Activated T-helper 2 cell treated with anti-CD3 and anti-CD28 coated beads, Interferon-gamma antibody, Interleukin-2, Interleukin-4, amounts not matched to agents 10 μg/mL and 5 μg/mL and 100 μg/mL, durations not matched to agents 14 hours and 24 hours and 36 hours (primary cell): Measurements from ENCODE around the gene CCDC102A. TPM values are rescaled to one million over a fixed set of nuclear protein-coding genes. Genes with fewer than 3 reads are reported as not detected.
"Not testable (repeated sequence)": the region's sequence is repeated elsewhere in the genome, so short reads cannot be mapped to it uniquely, and the experiment has no call there.

Experiments used
- DNase-seq: peaks from one replicate; pipeline ENCODE4 v3.0.0; 2021; ENCODE audit warnings: low spot score
- H3K27ac Mint-ChIP-seq: one replicate; pipeline ENCODE4 v1.8.0; 2021; ENCODE audit warnings: mixed read lengths
- H3K27me3 Mint-ChIP-seq: one replicate; pipeline ENCODE4 v1.8.0; 2021; ENCODE audit warnings: low read depth, mixed read lengths
- H3K36me3 Mint-ChIP-seq: one replicate; pipeline ENCODE4 v1.8.0; 2021; ENCODE audit warnings: low read depth, mixed read lengths
- H3K4me1 Mint-ChIP-seq: one replicate; pipeline ENCODE4 v1.8.0; 2021; ENCODE audit warnings: low read depth, mixed read lengths
- H3K4me3 Mint-ChIP-seq: one replicate; pipeline ENCODE4 v1.8.0; 2021; ENCODE audit warnings: low read depth, mild to moderate bottlenecking, moderate library complexity, mixed read lengths
- H3K9me3 Mint-ChIP-seq: one replicate; pipeline ENCODE4 v1.8.0; 2021; ENCODE audit warnings: mixed read lengths
- intact Hi-C: fragments of 100-400 bp; cut with micrococcal nuclease; formaldehyde crosslinking; loops from one replicate; pipeline ENCODE4 v1.15.1; 2023
- total RNA-seq: library from RNA; stranded (reverse); gene quantifications from 2 replicates; pipeline ENCODE4 v1.2.3, GENCODE V29; 2022

The CCDC102A gene
- total RNA-seq, 1 donor from 2014 or later = 6.8 TPM

- no peaks in the 10 kb centered on the region for H3K4me1 Mint-ChIP-seq
- H3K4me3 Mint-ChIP-seq = no peak overlapping the region
- peaks cover 23% of the 10 kb centered on the region for H3K9me3 Mint-ChIP-seq
- H3K36me3 Mint-ChIP-seq = peaks cover 5% of the 10 kb centered on the region
- peaks cover 11% of the 10 kb centered on the region for H3K27me3 Mint-ChIP-seq
- intact Hi-C loops = no loop called here
- no peak overlapping the region for H3K27ac Mint-ChIP-seq
- no peak for DNase-seq
These were observed 26.5 kb upstream of the CCDC102A start for GRCh38 chr16:57562669-57563486.

- Mint-ChIP-seq H3K9me3 (peaks cover 27% of the 10 kb centered on the region), H3K27me3 (peaks cover 15% of the 10 kb centered on the region), H3K36me3 (peaks cover 5% of the 10 kb centered on the region), H3K4me1 (peaks cover 6% of the 10 kb centered on the region), H3K27ac (no peak overlapping the region), H3K4me3 (no peak overlapping the region)
- intact Hi-C loops = no loop called here
- DNase-seq = no peak
These were observed 25.7 kb upstream of the CCDC102A start for GRCh38 chr16:57562066-57562465.

- intact Hi-C loops = no loop called here
- Mint-ChIP-seq H3K4me3 (no peak overlapping the region), H3K9me3 (peaks cover 38% of the 10 kb centered on the region), H3K27ac (no peak overlapping the region), H3K36me3 (peaks cover 5% of the 10 kb centered on the region), H3K27me3 (peaks cover 17% of the 10 kb centered on the region), H3K4me1 (peaks cover 7% of the 10 kb centered on the region)
- DNase-seq = no peak
These were observed 22.9 kb upstream of the CCDC102A start for GRCh38 chr16:57559072-57559790.

GRCh38 chr16:57556941-57557541, 20.7 kb upstream of the CCDC102A start:
- peaks cover 36% of the 10 kb centered on the region for H3K9me3 Mint-ChIP-seq
- H3K27me3 Mint-ChIP-seq = peaks cover 20% of the 10 kb centered on the region
- peaks cover 9% of the 10 kb centered on the region for H3K4me1 Mint-ChIP-seq
- H3K36me3 Mint-ChIP-seq = peaks cover 5% of the 10 kb centered on the region
- H3K27ac Mint-ChIP-seq = no peak overlapping the region
- no peak for DNase-seq
- H3K4me3 Mint-ChIP-seq = no peak overlapping the region
- intact Hi-C loops = no loop called here

- intact Hi-C loops = no loop called here
These were observed 19.5 kb upstream of the CCDC102A start for GRCh38 chr16:57555831-57556230.

GRCh38 chr16:57551057-57551456, 14.7 kb upstream of the CCDC102A start:
- peaks cover 5% of the 10 kb centered on the region for H3K9me3 Mint-ChIP-seq
- intact Hi-C loops = no loop called here
- DNase-seq = no peak

More at GRCh38 chr16:57555831-57556230, 19.5 kb upstream of the CCDC102A start:
- Mint-ChIP-seq H3K4me3 (no peak overlapping the region), H3K36me3 (peaks cover 11% of the 10 kb centered on the region), H3K27me3 (peaks cover 27% of the 10 kb centered on the region), H3K4me1 (peaks cover 13% of the 10 kb centered on the region), H3K9me3 (peaks cover 27% of the 10 kb centered on the region), H3K27ac (no peak overlapping the region)
- no peak for DNase-seq

GRCh38 chr16:57549730-57550129, 13.4 kb upstream of the CCDC102A start:
- peaks cover 19% of the 10 kb centered on the region for H3K27me3 Mint-ChIP-seq
- intact Hi-C loops = no loop called here
- no peak overlapping the region for H3K4me3 Mint-ChIP-seq
- H3K4me1 Mint-ChIP-seq = peaks cover 21% of the 10 kb centered on the region
- H3K36me3 Mint-ChIP-seq = peaks cover 5% of the 10 kb centered on the region
- DNase-seq = no peak
- H3K27ac Mint-ChIP-seq = no peak overlapping the region
- no peaks in the 10 kb centered on the region for H3K9me3 Mint-ChIP-seq

More at GRCh38 chr16:57551057-57551456, 14.7 kb upstream of the CCDC102A start:
- Mint-ChIP-seq H3K36me3 (peaks cover 5% of the 10 kb centered on the region), H3K27ac (no peak overlapping the region), H3K4me3 (no peak overlapping the region), H3K4me1 (peaks cover 20% of the 10 kb centered on the region), H3K27me3 (peaks cover 25% of the 10 kb centered on the region)

- Mint-ChIP-seq H3K27ac (peak overlapping the region; percentile 2), H3K9me3 (no peaks in the 10 kb centered on the region), H3K4me3 (no peak overlapping the region), H3K36me3 (peaks cover 5% of the 10 kb centered on the region), H3K4me1 (peaks cover 34% of the 10 kb centered on the region), H3K27me3 (peaks cover 19% of the 10 kb centered on the region)
- intact Hi-C loops = no loop called here
- no peak for DNase-seq
These were observed 12.0 kb upstream of the CCDC102A start for GRCh38 chr16:57548408-57548807.

GRCh38 chr16:57547524-57547923, 11.2 kb upstream of the CCDC102A start:
- H3K4me1 Mint-ChIP-seq = peaks cover 40% of the 10 kb centered on the region
- H3K9me3 Mint-ChIP-seq, intact Hi-C loops, H3K27ac Mint-ChIP-seq, DNase-seq, H3K36me3 Mint-ChIP-seq, H3K4me3 Mint-ChIP-seq: not testable (repeated sequence)
- H3K27me3 Mint-ChIP-seq = peaks cover 17% of the 10 kb centered on the region

GRCh38 chr16:57544124-57544653, 7.8 kb upstream of the CCDC102A start:
- Mint-ChIP-seq H3K4me3 (peak overlapping the region; percentile 9), H3K4me1 (peaks cover 45% of the 10 kb centered on the region), H3K27ac (no peak overlapping the region), H3K36me3 (no peaks in the 10 kb centered on the region), H3K9me3 (no peaks in the 10 kb centered on the region), H3K27me3 (peaks cover 1% of the 10 kb centered on the region)
- no peak for DNase-seq
- intact Hi-C loops = no loop called here

- H3K27ac Mint-ChIP-seq = no peak overlapping the region
- no peak for DNase-seq
- H3K4me1 Mint-ChIP-seq = peaks cover 57% of the 10 kb centered on the region
- H3K9me3 Mint-ChIP-seq = no peaks in the 10 kb centered on the region
- H3K27me3 Mint-ChIP-seq = no peaks in the 10 kb centered on the region
- peak overlapping the region; percentile 24 for H3K4me3 Mint-ChIP-seq
- intact Hi-C loops = no loop called here
- H3K36me3 Mint-ChIP-seq = no peaks in the 10 kb centered on the region
These were observed 5.5 kb upstream of the CCDC102A start for GRCh38 chr16:57541754-57542435.
